Prostate gland (tissue), 2 donors: ENCODE measurements around the gene RET.
"Not testable (repeated sequence)": the region's sequence is repeated elsewhere in the genome, so short reads cannot be mapped to it uniquely, and the experiment has no call there.

Experiments
- POLR2A ChIP-seq: fragments of 450-650 bp; IDR thresholded peaks from one replicate; pipeline ENCODE4 v1.6.1; 2016; ENCODE audit warnings: antibody characterized with exemption, mild to moderate bottlenecking
- POLR2AphosphoS5 ChIP-seq: sonication (generic); formaldehyde crosslinking; IDR thresholded peaks from one replicate; pipeline ENCODE4 v1.6.1; 2017; ENCODE audit warnings: antibody characterized with exemption
- TF ChIP-seq, protein P1 (sequence below), 4 experiments: fragments of 200-600 bp in 2 of 4; fragments of 450-650 bp in 2 of 4; sonication (generic) in 2 of 4; IDR thresholded peaks; 1 replicate in 3 of 4; 2 replicates in 1 of 4; pipeline ENCODE4 v1.5.1; 2016 to 2019; ENCODE audit warnings: antibody characterized with exemption in 4 of 4, mild to moderate bottlenecking in 2 of 4, moderate library complexity in 2 of 4

DNA sequence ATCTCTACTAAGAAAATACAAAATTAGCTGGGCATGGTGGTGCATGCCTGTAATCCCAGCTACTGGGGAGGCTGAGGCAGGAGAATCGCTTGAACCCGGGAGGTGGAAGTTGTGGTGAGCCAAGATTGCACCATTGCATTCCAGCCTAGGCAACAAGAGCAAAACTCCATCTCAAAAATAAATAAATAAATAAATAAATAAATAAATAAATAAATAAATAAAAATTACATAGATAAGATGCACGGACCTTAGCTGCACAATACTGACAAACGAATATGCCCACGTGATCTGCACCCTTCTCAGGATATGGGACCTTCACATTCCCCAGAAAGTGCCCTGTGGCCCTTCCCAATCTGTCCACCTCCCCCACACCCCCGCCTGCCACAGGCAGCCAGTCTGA lies 22.5 kb downstream of the RET start:
- TF ChIP-seq, protein P1, sequence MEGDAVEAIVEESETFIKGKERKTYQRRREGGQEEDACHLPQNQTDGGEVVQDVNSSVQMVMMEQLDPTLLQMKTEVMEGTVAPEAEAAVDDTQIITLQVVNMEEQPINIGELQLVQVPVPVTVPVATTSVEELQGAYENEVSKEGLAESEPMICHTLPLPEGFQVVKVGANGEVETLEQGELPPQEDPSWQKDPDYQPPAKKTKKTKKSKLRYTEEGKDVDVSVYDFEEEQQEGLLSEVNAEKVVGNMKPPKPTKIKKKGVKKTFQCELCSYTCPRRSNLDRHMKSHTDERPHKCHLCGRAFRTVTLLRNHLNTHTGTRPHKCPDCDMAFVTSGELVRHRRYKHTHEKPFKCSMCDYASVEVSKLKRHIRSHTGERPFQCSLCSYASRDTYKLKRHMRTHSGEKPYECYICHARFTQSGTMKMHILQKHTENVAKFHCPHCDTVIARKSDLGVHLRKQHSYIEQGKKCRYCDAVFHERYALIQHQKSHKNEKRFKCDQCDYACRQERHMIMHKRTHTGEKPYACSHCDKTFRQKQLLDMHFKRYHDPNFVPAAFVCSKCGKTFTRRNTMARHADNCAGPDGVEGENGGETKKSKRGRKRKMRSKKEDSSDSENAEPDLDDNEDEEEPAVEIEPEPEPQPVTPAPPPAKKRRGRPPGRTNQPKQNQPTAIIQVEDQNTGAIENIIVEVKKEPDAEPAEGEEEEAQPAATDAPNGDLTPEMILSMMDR (IDR thresholded peaks at IDR 0.05): not testable (repeated sequence)
- TF ChIP-seq POLR2AphosphoS5, POLR2A: not testable (repeated sequence)
